OCI-LY3 (cell line): ENCODE results near the gene C2CD2L.

Source experiments
- EZH2phosphoT487 ChIP-seq: fragments of 200-600 bp; shearing (Covaris generic); IDR thresholded peaks from 2 replicates; pipeline ENCODE4 v1.6.1; 2018; ENCODE audit warnings: antibody characterized with exemption, mixed run types, low read depth
- TF ChIP-seq, protein P1 (sequence below): fragments of 200-600, 300-600 bp; sonication (generic); IDR thresholded peaks from 2 replicates; pipeline ENCODE4 v1.5.1; 2014; ENCODE audit warnings: antibody characterized with exemption, low read length, low read depth

DNA sequence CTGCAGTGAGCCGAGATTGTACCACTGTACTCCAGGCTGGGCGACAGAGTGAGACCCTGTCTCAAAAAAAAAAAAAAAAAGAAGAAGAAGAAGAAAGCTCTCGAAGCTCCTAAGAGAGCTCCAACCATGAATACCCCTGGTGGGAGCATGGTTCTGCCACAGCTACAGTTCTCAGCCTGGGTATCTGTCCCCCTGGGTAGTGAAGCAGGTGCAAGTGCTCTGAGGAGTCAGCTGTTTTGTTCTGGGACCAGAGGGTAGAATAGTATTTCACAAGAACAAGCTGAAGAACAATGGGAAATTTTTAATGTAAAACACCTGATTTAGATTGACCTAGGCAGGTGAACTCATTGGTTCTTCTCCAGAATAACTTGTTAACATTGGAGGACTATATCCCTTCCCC is 45.9 kb upstream of the C2CD2L start:
- TF ChIP-seq, protein P1, sequence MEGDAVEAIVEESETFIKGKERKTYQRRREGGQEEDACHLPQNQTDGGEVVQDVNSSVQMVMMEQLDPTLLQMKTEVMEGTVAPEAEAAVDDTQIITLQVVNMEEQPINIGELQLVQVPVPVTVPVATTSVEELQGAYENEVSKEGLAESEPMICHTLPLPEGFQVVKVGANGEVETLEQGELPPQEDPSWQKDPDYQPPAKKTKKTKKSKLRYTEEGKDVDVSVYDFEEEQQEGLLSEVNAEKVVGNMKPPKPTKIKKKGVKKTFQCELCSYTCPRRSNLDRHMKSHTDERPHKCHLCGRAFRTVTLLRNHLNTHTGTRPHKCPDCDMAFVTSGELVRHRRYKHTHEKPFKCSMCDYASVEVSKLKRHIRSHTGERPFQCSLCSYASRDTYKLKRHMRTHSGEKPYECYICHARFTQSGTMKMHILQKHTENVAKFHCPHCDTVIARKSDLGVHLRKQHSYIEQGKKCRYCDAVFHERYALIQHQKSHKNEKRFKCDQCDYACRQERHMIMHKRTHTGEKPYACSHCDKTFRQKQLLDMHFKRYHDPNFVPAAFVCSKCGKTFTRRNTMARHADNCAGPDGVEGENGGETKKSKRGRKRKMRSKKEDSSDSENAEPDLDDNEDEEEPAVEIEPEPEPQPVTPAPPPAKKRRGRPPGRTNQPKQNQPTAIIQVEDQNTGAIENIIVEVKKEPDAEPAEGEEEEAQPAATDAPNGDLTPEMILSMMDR = no peak
- no peak for TF ChIP-seq EZH2phosphoT487
